MCF 10A (cell line): ENCODE measurements around the gene NOX5. TPM values are rescaled to one million over a fixed set of nuclear protein-coding genes. Genes with fewer than 3 reads are reported as not detected.

Source experiments
- BruUV-seq: library from RNA; stranded (reverse); fragments of 400-500 nt; replicated peaks from 2 replicates; lab custom pipeline; 2021; lab: Mats Ljungman, UMichigan
- CTCF ChIA-PET: fragments of 300-600 bp; sonication (Branson Sonifier 250); formaldehyde crosslinking; extraction: SDS; loops from one replicate; lab custom pipeline; 2021; ENCODE audit warnings: antibody characterized with exemption, inconsistent platforms; lab: Yijun Ruan, JAX
- POLR2A ChIA-PET: fragments of 300-600, 350-650 bp; sonication (Branson Sonifier 250); formaldehyde crosslinking; extraction: SDS; loops from one replicate; lab custom pipeline; 2020; ENCODE audit warnings: antibody characterized with exemption, inconsistent platforms; lab: Yijun Ruan, JAX
- DNase-seq: peaks from one replicate; pipeline ENCODE4 v3.0.0-alpha.2; 2018; ENCODE audit not compliant: unreplicated experiment
- H3K27ac Mint-ChIP-seq: one replicate; pipeline ENCODE4 v1.8.0; 2022; ENCODE audit warnings: mild to moderate bottlenecking, low read depth, mixed read lengths; ENCODE audit not compliant: unreplicated experiment
- H3K27me3 Mint-ChIP-seq: one replicate; pipeline ENCODE4 v1.8.0; 2022; ENCODE audit warnings: mixed read lengths; ENCODE audit not compliant: insufficient read depth, unreplicated experiment
- H3K36me3 Mint-ChIP-seq: one replicate; pipeline ENCODE4 v1.8.0; 2022; ENCODE audit warnings: mild to moderate bottlenecking, moderate library complexity, mixed read lengths; ENCODE audit not compliant: insufficient read depth, unreplicated experiment
- H3K4me1 Mint-ChIP-seq: one replicate; pipeline ENCODE4 v1.8.0; 2022; ENCODE audit warnings: mixed read lengths; ENCODE audit not compliant: insufficient read depth, unreplicated experiment
- H3K4me3 Mint-ChIP-seq: one replicate; pipeline ENCODE4 v1.8.0; 2022; ENCODE audit warnings: mild to moderate bottlenecking, moderate library complexity, mixed read lengths; ENCODE audit not compliant: unreplicated experiment
- H3K9me3 Mint-ChIP-seq: one replicate; pipeline ENCODE4 v1.8.0; 2022; ENCODE audit warnings: mixed read lengths; ENCODE audit not compliant: unreplicated experiment
- CTCF ChIP-seq: fragments of 200-600 bp; IDR thresholded peaks from one replicate; pipeline ENCODE4 v1.8.0; 2022; ENCODE audit warnings: antibody characterized with exemption, mild to moderate bottlenecking; ENCODE audit not compliant: unreplicated experiment
- intact Hi-C: fragments of 100-400 bp; cut with micrococcal nuclease; formaldehyde crosslinking; loops from 2 replicates; pipeline ENCODE4 v1.14.1; 2022
- total RNA-seq: library from RNA; stranded (reverse); gene quantifications from 2 replicates; pipeline ENCODE4 v1.2.3, GENCODE V29; 2022

The NOX5 gene
- total RNA-seq, 1 experiment from 2014 or later = 1.4 TPM

DNA sequence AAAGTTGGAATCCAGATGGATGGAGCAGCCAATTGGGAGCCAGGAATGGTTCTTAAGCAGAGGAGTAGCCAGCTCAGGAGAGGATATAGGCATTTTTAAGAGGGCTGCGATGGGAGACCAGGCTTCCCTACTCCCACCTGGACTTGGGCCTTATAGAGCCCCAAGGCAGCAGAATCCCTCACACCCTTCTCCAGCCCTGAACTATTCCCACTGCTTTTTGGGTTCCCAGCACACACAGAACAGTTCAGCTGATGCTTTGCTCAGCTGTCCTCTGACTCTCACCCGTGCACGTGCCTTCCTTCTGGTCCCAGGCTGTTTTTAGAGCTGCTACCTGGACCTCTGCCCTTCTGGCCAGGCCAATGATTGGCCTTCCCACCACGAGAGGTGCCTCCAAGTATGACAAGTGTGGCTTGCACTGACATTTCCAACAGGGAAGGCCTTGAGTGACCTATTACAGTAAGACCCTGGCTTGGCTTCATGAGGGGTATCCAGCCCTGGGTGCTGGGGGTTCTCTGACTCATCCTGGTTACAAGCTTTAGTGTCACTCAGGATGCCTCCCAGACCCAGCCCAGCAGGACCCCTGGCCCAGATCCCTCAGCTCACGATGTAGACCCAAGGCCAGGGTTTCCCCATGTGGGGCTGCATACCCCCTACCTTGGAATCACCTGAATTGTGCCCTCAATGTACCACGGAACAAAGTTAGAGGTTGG is 25.2 kb downstream of the NOX5 start:
- POLR2A ChIA-PET = no interaction called here
- TF ChIP-seq CTCF = no peak
- DNase-seq = no peak
- peaks cover 7% of the 10 kb centered on the region for H3K4me1 Mint-ChIP-seq
- no peaks in the 10 kb centered on the region for H3K9me3 Mint-ChIP-seq
- no peaks in the 10 kb centered on the region for H3K27me3 Mint-ChIP-seq
- H3K4me3 Mint-ChIP-seq = no peak overlapping the region
- no TSS peak for BruUV-seq
- CTCF ChIA-PET = interaction anchor here (0.6 to 0.9 kb wide), 3 partner anchors 19 to 159 kb away, joined by 3 read pairs; no protein-coding TSS in a partner anchor
- intact Hi-C loops = loop anchor here (10.0 kb wide), 1 partner anchor 95 kb away; no protein-coding TSS in a partner anchor
- no peaks in the 10 kb centered on the region for H3K36me3 Mint-ChIP-seq
- no peak overlapping the region for H3K27ac Mint-ChIP-seq

GRCh38 chr15:69042531-69042930 is 28.0 kb downstream of the NOX5 start:
- CTCF ChIA-PET = no interaction called here
- no peaks in the 10 kb centered on the region for H3K36me3 Mint-ChIP-seq

GRCh38 chr15:69045802-69046201 is 31.3 kb downstream of the NOX5 start:
- ChIA-PET CTCF (interaction anchor here (0.6 to 1.5 kb wide), 3 partner anchors 11 to 562 kb away, joined by 4 to 5 read pairs (median 5); no protein-coding TSS in a partner anchor), POLR2A (interaction anchor here (0.7 to 1.0 kb wide), 4 partner anchors 50 to 362 kb away, joined by 3 read pairs; no protein-coding TSS in a partner anchor)
- Mint-ChIP-seq H3K36me3 (no peaks in the 10 kb centered on the region), H3K4me1 (peaks cover 32% of the 10 kb centered on the region), H3K27ac (peak overlapping the region; percentile 93), H3K27me3 (no peaks in the 10 kb centered on the region), H3K9me3 (no peaks in the 10 kb centered on the region), H3K4me3 (peak overlapping the region; percentile 66)
- no TSS peak for BruUV-seq
- DNase-seq = peak; percentile 92
- TF ChIP-seq CTCF = peak; percentile 26
- intact Hi-C loops = loop anchor here (10.0 kb wide), 1 partner anchor 101 kb away; no protein-coding TSS in a partner anchor

More at GRCh38 chr15:69042531-69042930, 28.0 kb downstream of the NOX5 start:
- POLR2A ChIA-PET = interaction anchor here (1.2 kb wide), 1 partner anchor 17 kb away, joined by 3 read pairs; no protein-coding TSS in a partner anchor
- peaks cover 30% of the 10 kb centered on the region for H3K4me1 Mint-ChIP-seq
- H3K4me3 Mint-ChIP-seq = no peak overlapping the region
- no TSS peak for BruUV-seq
- DNase-seq = no peak
- H3K27ac Mint-ChIP-seq = no peak overlapping the region
- no peaks in the 10 kb centered on the region for H3K9me3 Mint-ChIP-seq
- H3K27me3 Mint-ChIP-seq = no peaks in the 10 kb centered on the region
- intact Hi-C loops = loop anchor here (10.0 kb wide), 1 partner anchor 98 kb away; no protein-coding TSS in a partner anchor
- TF ChIP-seq CTCF = no peak

DNA sequence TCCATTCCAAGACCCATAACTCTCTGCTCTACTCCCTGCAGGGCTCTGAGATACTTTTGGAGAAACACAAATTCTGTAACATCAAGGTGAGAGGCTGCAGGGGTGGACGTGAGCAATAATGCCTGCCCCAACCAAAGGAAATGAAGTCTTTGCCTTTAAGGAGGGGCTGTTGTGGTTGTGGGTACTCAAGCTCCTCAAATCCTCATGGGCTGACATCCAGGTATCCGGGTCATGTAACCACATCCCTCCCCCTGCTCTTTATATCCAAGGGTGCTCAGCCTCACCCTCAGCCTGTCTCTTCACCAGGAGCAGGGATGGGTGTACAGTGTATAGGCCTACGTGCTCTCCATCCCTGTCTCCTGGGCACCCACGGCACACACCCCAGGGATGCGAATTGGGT is 32.3 kb downstream of the NOX5 start:
- peaks cover 32% of the 10 kb centered on the region for H3K4me1 Mint-ChIP-seq
- H3K4me3 Mint-ChIP-seq = no peak overlapping the region
- intact Hi-C loops = loop anchor here (10.0 kb wide), 1 partner anchor 102 kb away; no protein-coding TSS in a partner anchor
- no TSS peak for BruUV-seq
- H3K27ac Mint-ChIP-seq = no peak overlapping the region
- ChIA-PET CTCF (interaction anchor here (0.6 to 1.5 kb wide), 5 partner anchors 8 to 348 kb away, joined by 3 to 5 read pairs (median 3); no protein-coding TSS in a partner anchor), POLR2A (interaction anchor here (0.9 to 1.0 kb wide), 2 partner anchors 49 to 181 kb away, joined by 3 read pairs; no protein-coding TSS in a partner anchor)
- DNase-seq = peak; percentile 17
- TF ChIP-seq CTCF = no peak
- no peaks in the 10 kb centered on the region for H3K36me3 Mint-ChIP-seq
- H3K27me3 Mint-ChIP-seq = no peaks in the 10 kb centered on the region
- no peaks in the 10 kb centered on the region for H3K9me3 Mint-ChIP-seq
